Activated CD8-positive, alpha-beta memory T cell treated with anti-CD3 and anti-CD28 coated beads for 24 hours (primary cell): ENCODE results near the gene FPR2.
"Not testable (repeated sequence)": the region's sequence is repeated elsewhere in the genome, so short reads cannot be mapped to it uniquely, and the experiment has no call there.

Source experiments
- DNase-seq: peaks from one replicate; pipeline ENCODE4 v3.0.0-alpha.2; 2020

FPR2 gene

DNA sequence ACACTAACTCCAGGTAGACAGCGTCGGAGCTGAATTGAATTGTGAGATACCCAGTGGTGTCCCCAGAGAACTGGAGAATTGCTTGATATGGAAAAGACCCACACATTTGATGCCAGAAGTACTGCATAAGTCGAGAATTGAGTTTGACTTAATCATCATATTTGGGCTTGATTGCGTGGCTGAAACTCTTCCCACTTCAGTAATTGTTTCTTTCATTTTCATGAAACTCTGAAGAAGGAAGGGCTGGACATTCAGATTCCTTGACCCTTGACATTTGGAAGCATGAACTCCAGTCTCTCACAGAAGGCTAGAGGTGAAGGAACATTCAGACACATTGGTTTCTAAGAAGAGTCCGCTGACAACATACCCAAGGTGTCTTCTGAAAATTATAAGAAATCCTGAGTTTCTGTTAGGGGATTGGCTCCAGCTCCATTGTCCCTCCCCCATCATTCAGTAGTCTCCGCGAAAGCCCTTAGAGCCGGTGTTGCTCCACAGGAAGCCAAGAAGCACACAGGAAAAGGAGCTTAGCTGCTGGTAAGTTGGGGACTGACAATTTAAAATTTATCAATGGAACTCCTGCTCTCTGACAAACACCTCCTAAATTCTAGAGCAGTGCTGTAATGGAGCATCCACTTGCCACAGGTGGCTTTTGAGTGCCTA, at the start of gene FPR2:
Gene FPR2, plus strand, starts transcription at position 484 of the 660 bp plus-strand sequence. CDS start 7,479 bp downstream, outside the sequence.
- DNase-seq: no peak

- DNase-seq: no peak
Observed at GRCh38 chr19:51711702-51712101, 49.3 kb upstream of the FPR2 start.

GRCh38 chr19:51712461-51713081, 48.4 kb upstream of the FPR2 start:
- no peak for DNase-seq

DNA sequence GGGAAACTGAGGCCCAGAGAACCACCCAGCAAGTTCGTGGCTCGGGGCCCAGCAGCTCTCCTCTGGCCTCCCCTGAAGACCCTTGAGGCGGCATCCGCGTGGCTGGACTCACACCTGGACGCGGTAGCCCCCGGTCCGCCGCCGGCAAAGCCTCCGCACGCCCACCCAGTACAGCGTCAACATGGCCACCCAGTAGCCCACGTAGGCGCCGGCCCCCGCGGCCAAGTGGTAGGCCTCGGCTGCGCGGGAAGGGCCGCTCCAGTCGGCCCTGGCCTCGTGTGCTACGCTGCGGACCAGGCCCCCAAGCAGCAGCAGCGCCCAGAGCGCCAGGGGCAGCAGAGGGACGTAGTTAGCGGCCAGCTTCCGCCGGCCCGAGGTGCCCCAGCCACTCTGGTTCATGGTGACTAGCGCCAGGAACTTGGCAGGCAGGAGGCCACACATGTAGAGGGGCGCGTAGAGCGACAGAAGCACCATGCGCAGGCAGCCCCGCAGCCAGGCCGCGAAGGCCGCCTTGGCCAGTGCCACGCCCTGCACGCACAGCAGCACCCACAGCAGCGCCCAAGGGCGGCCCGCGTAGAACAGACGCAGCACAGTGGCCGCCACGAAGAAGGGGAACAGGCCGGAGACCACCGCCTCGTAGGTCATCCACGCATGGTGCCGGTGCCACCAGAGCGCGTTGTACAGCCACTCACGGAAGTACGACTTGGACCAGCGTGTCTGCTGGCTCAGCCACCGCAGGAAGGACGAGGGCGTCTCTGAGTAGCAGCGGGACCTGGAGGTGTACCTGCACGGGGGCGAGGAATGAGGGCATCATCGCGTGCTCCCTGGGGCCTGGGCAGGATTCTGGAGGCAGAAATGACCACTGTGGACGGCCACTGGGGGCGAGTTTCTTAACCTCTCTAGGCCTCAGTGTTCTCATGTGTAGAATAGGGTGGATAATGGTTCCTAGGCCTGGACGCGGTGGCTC, 47.4 kb upstream of the FPR2 start:
- DNase-seq: no peak

- DNase-seq: no peak
Observed at GRCh38 chr19:51714848-51715247, 46.1 kb upstream of the FPR2 start.

DNA sequence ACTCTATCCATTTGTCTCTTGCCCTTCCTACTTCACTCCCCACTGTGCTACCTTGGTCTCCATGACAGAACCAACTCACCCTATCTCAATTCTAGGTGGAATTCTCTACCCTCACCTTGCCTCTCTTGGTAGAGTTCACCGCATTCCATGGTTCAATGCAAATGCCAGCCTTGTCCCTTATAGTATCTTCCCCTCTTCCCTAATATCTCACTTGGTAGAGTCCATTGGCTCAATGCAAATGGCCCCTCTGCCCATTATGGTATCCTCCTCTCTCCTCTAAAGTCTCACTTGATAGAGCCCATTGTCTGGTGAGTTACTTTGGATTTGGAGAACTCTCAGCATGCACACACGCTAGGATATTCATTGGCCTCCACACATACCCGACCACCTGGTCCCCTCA, 45.1 kb upstream of the FPR2 start:
- DNase-seq: no peak

- DNase-seq: no peak
Observed at GRCh38 chr19:51716925-51717324, 44.1 kb upstream of the FPR2 start.

GRCh38 chr19:51719251-51719988, 41.6 kb upstream of the FPR2 start:
- no peak for DNase-seq

GRCh38 chr19:51721905-51722304, 39.1 kb upstream of the FPR2 start:
- DNase-seq: no peak

DNA sequence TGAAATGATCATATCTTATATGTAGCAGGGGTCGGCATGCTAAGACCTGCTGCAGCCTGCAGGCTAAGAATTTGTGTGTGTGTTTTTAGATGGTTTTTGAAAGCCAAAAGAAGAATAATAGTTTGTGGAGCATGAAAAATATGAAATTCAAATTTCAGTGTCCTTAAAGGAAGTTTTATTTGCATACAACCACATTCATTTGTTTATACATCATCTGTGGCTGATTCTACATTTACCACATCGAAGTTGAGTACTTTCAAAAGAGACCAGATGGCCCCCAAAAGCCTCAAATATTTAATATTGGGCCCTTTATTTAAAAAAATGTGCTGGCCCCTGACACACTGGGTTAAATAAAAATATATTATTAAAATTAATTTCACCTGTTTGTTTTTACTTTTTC, 38.5 kb upstream of the FPR2 start:
- no peak for DNase-seq

- no peak for DNase-seq
Observed at GRCh38 chr19:51724543-51724942, 36.4 kb upstream of the FPR2 start.

DNA sequence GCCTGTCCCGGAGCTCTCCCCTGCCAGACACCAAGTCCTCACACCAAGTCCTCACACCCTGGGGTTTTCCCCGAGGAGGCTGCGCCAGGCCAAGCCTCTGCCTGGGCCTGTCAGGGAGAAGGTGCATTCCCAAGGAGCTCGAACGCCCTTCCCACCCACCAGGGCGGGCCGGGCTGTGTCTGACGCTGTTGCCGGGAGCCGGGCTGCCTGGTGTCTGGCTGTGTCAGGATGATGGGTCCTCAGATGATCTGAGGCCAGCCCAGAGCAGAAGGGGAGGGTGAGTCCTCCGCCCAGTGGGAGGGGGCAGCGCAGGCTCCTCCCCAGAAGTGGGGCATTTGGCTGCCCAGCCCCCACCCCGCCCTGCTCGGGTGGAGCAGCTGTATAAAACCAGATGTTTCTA, 34.9 kb upstream of the FPR2 start:
- no peak for DNase-seq

- no peak for DNase-seq
Observed at GRCh38 chr19:51727349-51727880, 33.6 kb upstream of the FPR2 start.

DNA sequence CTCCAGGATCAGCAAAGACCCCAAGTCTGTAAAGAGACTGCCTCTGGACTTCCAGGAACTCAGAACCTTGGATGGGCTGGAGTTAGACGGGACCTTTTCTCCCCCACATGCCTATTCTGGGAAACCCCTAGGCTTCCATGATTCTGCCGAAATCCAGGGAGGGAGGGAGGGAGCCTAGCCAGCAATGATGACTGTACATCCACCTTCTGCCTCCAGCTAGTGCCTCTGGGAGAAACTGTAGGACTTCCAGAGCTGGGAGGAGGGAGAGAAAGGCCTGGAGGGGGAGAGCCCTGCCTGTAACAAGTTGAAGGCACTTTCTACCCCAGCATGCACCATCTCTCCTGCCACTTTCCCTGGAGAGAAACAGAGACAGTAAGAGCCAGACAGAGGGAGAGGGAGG, 31.2 kb upstream of the FPR2 start:
- no peak for DNase-seq

- no peak for DNase-seq
Observed at GRCh38 chr19:51733742-51734522, 27.0 kb upstream of the FPR2 start.

- DNase-seq: no peak
Observed at GRCh38 chr19:51735759-51736449, 25.1 kb upstream of the FPR2 start.

GRCh38 chr19:51737389-51737788, 23.6 kb upstream of the FPR2 start:
- DNase-seq: no peak

DNA sequence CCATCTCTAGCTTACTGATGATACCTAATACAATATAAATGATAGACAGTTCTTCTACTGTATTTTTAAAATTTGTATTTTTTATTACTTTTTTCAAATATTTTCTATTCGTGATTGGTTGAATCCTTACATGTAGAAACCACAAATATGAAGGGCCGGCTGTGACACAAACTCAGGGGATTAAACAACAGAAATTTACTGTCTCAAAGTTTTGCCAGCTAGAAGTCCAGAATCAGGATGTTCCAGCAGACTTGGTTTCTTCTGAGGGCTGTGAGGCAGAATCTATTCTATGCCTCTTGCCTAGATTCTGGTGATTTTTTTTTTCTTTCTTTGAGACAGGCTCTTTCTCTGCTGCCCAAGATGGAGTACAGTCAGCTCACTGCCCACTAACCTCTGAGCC, 23.1 kb upstream of the FPR2 start:
- DNase-seq: no peak

DNA sequence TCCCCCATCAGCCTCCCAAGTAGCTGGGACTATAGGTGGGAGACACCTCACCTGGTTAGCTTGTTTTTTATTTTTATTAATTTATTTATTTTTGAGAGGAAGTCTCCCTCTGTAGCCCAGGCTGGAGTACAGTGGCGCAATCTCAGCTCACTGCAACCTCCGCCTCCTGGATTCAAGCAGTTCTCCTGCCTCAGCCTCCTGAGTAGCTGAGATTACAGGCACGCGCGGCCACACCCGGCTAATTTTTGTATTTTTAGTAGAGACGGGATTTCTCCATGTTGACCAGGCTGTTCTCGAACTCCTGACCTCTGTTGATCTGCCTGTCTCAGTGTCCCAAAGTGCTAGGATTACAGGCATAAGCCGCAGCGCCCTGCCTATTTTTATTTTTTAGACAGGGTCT, 22.5 kb upstream of the FPR2 start:
- DNase-seq: not testable (repeated sequence)

DNA sequence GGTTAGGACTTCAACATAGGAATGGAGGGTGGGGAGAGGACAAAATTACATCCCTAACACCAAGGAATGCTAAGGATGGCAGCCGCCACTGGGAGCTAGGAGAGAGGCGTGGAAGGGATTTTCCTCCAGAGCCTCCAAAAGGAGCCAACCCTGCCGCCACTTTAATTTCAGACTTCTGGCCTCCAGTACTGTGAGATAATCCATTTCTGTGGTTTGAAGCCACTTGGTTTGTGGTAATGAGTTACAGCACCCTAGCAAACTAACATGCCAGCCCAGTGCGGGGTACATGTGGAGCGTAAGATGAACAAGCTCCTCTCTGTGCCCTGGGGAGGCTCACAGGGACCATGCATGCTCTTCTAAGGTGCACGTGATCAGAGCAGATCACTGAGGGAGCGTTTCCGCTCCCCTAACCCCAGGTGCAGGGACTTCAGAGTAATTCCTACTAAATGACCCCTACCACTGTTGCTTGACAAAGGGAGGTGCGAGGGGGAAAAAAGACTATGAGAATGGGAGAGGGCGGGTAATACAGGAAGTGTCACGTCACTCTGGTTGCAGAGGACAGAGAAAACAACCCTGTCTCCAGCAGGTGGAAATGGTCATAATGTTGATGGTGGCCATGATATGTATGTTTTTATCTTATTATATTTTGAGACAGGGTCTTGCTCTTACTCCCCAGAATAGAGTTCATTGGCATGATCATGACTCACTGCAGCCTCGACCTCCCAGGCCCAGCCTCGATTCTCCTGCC, 21.3 kb upstream of the FPR2 start:
- DNase-seq: no peak

- DNase-seq: no peak
Observed at GRCh38 chr19:51740356-51740755, 20.6 kb upstream of the FPR2 start.
